ENCODE measurements around the gene GDF2.

GDF2 gene

GRCh38 chr10:47350671-47351640 is 28.7 kb downstream of the GDF2 start:
- no peak for DNase-seq (ENCODE audit: extremely low read depth in 1 of 2, low read depth in 1 of 2)

DNA sequence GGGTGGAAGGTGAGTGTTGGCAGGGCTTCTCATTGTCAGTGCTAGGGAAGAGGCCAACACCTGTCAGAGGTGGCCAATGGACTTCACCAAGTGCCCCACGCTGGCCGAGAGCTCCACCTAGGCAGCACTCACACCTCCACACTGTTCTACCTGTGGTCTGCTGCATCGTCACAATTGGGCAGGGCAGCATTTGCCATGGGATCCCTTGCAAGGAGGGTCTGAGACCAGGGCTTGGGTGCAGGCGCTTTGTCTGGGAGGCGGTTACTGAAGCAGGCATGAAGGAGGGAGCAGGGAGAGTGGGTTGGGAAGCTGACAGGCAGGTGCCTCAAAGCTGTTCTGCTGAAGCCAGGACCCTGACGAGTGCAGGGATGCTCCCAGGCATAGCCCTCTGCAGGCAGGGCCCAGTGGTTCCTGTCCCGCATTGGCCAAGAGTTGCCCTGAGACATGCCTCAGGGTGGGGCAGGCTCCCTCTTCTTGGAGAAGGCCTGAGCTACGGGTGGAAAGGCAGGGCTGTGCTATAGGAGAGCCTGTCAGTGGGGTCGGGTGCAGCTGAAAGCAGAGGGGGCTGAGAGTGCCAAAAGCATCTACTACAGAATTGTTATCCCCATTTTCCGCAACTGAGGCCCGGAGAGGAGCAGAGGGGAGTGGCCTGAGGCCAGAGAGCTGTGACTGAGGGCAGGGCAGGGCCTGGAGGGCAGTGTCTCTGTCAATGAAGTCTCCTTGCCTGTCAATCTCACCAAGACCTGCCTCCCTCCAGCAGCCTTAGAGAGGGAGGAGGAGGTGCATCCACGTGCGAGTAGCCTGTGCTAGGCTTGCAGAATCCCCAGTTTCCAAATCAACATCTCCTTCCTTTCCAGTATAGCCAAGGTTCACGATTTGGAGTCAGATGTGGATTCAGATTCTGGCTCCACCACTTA is 29.9 kb downstream of the GDF2 start:
- no peak for DNase-seq (ENCODE audit: extremely low read depth in 1 of 2, low read depth in 1 of 2)

DNA sequence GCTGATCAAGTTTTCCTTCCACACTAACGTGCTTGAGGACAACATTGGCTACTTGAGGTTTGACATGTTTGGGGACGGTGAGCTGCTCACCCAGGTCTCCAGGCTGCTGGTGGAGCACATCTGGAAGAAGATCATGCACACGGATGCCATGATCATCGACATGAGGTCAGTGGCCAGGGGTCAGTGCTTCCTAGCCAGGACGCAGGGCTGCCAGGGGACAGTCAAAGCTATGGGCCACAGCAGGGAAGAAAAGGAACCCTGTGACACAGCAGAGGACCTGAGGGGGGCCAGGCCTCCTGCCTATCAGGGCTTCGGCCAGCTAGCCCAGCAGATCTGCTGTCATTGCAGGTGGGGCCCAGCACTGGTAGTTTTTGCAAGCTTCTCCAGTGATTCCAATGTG is 31.1 kb downstream of the GDF2 start:
- no peak for DNase-seq (ENCODE audit: extremely low read depth in 1 of 2, low read depth in 1 of 2)

- no peak for DNase-seq (ENCODE audit: extremely low read depth in 1 of 2, low read depth in 1 of 2)
These were observed 31.9 kb downstream of the GDF2 start for GRCh38 chr10:47354165-47354564.

DNA sequence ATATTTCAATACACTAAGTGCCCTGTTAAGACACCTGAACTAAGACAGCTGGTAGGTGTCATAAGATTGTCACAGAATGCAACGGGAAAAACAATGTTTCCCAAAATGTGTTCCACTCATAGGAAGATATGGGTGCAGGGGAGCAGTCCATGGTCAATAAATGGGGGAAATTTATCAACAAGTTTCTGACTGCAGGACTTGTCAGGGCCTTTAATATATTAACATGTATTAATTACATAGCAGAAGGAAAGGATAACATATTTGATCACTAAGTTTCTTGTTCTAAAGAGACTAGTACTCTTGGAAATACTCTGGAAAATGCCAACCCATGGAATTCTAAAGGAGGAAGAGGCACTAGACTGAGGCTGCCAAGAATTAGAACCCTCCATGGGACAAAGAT is 32.6 kb downstream of the GDF2 start:
- DNase-seq (ENCODE audit: extremely low read depth in 1 of 2, low read depth in 1 of 2) = no peak

DNA sequence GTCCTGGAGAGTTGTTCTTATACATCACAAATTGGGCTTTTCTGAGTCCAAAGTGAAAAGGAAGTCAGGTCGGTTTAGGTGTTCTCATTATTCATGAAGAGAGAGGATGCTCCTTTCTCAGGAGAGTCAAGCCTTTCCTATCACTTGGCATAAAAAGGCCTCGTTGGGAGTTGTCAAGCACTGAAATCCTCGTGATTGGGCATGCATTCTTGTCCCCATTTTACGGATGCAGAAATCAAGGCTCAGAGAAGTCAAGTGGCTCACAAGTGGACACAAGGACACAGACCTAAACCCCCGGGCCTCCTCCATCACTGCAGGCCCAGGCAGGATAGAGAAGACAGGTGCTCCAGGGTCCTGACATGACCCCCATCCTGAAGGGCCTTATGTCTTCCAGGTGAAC is 34.5 kb downstream of the GDF2 start:
- DNase-seq (ENCODE audit: extremely low read depth in 1 of 2, low read depth in 1 of 2) = no peak

DNA sequence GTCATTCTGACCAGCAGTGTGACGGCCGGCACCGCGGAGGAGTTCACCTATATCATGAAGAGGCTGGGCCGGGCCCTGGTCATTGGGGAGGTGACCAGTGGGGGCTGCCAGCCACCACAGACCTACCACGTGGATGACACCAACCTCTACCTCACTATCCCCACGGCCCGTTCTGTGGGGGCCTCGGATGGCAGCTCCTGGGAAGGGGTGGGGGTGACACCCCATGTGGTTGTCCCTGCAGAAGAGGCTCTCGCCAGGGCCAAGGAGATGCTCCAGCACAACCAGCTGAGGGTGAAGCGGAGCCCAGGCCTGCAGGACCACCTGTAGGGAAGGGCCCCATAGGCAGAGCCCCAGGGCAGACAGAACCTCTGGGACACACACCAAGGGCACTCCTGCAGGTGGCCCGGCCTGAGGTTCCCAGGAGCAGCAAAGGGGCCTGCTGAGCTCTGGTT is 34.9 kb downstream of the GDF2 start:
- no peak for DNase-seq (ENCODE audit: extremely low read depth in 1 of 2, low read depth in 1 of 2)

DNA sequence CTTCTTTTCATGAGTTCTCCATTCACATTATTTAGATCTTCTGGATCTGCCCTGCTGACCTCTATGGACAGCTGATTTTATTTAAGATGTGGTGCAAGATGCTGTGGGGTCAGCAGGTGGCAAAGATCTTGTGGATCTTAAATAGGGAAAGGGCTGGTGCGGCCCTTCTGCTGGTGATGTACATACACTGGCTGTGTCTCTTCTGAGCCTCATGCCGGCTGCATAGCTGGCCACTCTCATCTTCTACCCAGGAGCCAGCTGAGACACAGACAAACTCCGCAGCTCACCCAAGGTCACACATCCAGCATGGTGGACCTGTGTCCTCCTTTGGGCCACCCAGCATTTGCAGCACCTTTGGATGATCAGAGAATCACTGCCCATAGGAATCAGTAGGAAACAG is 35.7 kb downstream of the GDF2 start:
- no peak for DNase-seq (ENCODE audit: extremely low read depth in 1 of 2, low read depth in 1 of 2)

- no peak for DNase-seq (ENCODE audit: extremely low read depth in 1 of 2, low read depth in 1 of 2)
These were observed 36.2 kb downstream of the GDF2 start for GRCh38 chr10:47358457-47358856.

- DNase-seq (ENCODE audit: extremely low read depth in 1 of 2, low read depth in 1 of 2) = no peak
These were observed 36.8 kb downstream of the GDF2 start for GRCh38 chr10:47359101-47359500.

DNA sequence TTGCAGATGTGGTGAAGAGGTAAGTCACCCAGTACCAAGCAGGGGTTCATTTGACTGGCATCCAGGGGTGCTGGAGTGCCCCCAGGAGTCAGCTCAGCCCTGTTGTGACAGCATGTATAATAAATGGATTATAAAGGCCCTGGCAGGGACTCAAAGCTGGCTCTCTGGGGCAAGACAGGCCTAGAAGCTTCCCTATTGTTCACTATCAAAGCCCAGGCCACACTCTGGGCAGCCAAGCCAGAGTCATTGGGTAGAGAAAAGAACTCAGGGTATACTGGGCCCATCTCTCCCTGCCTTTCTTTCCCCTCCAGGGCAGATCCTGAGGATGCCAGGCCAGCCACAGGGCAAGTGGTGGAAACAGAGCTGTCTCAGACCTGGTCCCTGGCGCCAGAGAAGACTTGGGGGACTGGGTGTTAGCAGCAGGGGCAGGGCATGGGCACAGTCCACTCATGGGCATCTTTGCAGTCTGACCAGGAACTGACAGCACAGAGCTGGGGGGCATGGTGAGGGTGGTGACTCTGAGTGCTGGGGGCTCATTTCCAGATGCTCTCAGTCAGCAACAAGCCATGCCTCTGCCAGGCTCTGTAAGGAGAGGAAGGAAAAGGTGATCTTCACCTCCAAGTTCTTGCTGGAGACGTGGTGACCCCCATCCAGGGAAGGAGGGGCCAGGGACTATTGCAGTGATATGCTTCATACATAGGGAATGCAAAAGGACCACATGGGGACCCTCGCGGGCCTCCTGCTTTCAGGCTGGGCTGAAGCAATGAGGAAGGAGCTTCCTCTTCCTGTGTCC is 37.6 kb downstream of the GDF2 start:
- DNase-seq (ENCODE audit: extremely low read depth in 1 of 2, low read depth in 1 of 2) = no peak

DNA sequence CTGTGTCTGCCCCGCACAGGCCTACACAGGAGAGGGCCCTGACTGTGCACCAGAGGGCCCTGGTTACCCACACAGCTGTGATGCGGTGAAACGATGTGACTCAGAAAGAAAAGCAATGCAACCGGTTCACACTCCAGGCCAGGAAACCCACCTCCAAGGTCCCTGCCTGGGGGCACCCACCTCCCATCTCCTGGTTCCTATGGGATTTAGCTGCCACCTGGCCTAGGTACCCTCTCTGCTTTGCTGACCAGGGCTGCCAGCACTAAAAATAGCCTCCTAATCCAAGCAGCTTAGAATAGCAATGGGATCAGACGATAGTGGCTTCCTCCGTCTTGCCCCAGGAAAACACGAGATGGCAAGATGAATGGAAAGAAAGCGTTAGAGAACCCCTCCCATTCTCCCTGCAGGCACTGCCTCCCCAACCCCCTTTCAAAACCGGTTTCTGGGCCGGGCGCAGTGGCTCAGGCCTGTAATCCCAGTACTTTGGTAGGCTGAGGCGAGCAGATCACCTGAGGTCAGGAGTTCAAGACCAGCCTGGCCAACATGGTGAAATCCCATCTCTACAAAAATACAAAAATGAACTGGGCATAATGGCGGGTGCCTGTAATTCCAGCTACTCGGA is 38.3 kb downstream of the GDF2 start:
- no peak for DNase-seq (ENCODE audit: extremely low read depth in 1 of 2, low read depth in 1 of 2)

DNA sequence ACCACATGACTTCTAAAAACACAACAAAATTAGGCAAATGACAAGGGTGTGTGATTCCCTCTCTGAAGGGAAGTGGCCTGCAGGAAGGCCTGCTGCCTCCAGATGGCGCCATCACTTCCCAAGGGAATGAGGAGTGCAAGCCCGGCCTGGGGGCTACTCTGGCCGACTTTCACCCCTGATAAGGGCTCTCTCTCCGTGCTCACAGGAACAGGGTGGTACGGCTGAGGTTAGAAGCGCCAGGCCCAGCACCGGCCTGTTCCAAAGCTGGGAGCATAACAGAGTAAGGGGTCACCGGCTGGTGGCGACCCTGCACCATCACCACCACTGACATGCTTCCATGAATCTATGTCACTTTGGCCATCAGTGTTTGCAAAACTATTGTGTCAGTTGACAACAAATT is 39.0 kb downstream of the GDF2 start:
- no peak for DNase-seq (ENCODE audit: extremely low read depth in 1 of 2, low read depth in 1 of 2)

DNA sequence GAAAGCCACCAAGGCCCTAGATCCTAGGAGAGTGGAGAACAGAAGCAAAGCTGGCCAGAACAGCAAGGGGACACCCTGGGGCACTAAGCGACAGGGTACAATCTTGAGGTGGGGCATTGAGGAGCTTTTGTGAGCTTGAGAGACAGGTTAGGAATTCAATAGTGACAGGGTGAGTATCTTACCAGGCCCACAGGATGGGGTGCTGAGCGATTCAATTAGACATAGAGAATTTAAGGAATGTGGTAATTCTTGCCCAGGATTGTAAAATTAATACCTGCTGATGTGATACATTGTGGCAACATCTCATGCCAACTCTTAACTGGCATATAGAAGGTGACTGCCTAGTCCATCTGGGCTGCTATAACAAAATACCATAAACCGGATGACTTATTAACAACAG is 39.9 kb downstream of the GDF2 start:
- no peak for DNase-seq (ENCODE audit: extremely low read depth in 1 of 2, low read depth in 1 of 2)

GRCh38 chr10:47363781-47364180 is 41.5 kb downstream of the GDF2 start:
- no peak for DNase-seq (ENCODE audit: extremely low read depth in 1 of 2, low read depth in 1 of 2)

DNA sequence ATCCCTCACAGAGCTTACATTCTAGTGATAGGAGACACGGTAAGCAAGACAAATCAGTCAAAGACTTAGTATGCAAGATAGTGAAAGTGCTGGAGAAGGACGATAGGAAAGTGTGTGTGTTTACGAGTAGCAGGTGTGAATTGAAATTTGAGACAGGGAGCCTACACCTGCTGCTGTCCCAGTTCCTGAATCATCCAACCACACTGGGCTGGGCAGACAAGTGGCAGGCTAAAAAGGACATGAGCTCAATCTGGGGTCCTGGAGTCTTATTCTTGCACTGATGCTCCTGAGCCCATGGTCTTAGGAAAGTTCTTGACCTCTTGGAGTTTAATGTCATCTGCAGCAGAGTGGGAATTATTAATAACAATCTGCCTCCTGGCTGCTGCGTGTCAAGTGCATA is 42.1 kb downstream of the GDF2 start:
- DNase-seq (ENCODE audit: extremely low read depth in 1 of 2, low read depth in 1 of 2) = no peak

- no peak for DNase-seq (ENCODE audit: extremely low read depth in 1 of 2, low read depth in 1 of 2)
These were observed 42.7 kb downstream of the GDF2 start for GRCh38 chr10:47364911-47365310.

DNA sequence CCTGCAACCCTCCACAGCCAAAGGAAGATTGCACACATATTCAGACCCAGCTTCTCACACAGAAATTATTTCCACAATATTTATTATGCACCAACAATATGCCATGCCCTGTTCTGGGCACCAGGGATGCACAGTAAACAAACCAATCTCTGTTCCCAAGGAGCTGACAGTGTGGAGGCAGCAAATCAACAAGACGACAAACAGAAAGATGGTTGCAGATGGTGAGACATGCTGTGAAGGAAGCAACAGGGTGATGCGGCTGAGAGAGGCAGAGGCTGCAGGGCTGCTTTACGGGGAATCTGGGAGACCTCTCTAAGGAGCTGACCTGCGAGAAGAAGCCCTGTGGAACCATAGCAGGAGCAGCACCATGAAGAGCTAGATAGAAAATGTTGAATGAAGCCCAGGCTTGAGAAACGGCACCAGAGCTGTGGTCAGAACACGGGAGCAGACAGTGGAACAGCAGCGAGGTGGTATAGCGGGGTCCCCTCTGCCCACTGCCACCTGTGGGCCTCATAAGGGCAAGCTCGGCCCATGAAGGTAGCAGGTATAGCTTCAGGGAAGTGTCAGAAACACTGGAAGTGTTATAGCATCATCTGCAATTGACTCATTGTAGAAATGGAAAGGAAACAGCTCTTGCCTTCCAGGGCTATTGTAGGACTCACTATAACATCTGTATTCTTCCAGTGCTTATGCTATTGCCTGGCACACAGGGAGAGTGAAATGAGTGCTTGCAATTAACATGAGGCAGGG is 43.4 kb downstream of the GDF2 start:
- no peak for DNase-seq (ENCODE audit: extremely low read depth in 1 of 2, low read depth in 1 of 2)

GRCh38 chr10:47366181-47366631 is 44.0 kb downstream of the GDF2 start:
- DNase-seq (ENCODE audit: extremely low read depth in 1 of 2, low read depth in 1 of 2) = no peak
